Liver (tissue), 9 donors: ENCODE data around the gene PLD3. TPM values are rescaled to one million over a fixed set of nuclear protein-coding genes. Genes with fewer than 3 reads are reported as not detected.

Experiments
- DNase-seq: peaks from one replicate; pipeline ENCODE4 v3.0.0-alpha.2; 2017; ENCODE audit warnings: low spot score
- H3K27ac ChIP-seq, 2 donors: one replicate each; pipeline ENCODE4 v1.7.0; 2013; ENCODE audit warnings: inconsistent platforms in 2 of 2, low read length in 2 of 2, control low read depth in 1 of 2, low read depth in 1 of 2, mild to moderate bottlenecking in 1 of 2
- H3K27me3 ChIP-seq, 4 donors: one replicate each; pipeline versions ENCODE4 v1.6.1 to v1.7.0; 2013; ENCODE audit warnings: low read length in 3 of 4, inconsistent platforms in 1 of 4, mild to moderate bottlenecking in 1 of 4, moderate library complexity in 1 of 4; ENCODE audit not compliant: control insufficient read depth in 4 of 4, insufficient read depth in 4 of 4
- H3K36me3 ChIP-seq, 4 donors: one replicate each; pipeline versions ENCODE4 v1.6.1 to v1.7.0; 2013; ENCODE audit warnings: low read length in 3 of 4, mild to moderate bottlenecking in 3 of 4, low read depth in 1 of 4, moderate library complexity in 1 of 4; ENCODE audit not compliant: control insufficient read depth in 4 of 4, insufficient read depth in 3 of 4
- H3K4me1 ChIP-seq, 4 donors: one replicate each; pipeline versions ENCODE4 v1.6.1 to v1.7.0; 2013; ENCODE audit warnings: low read length in 3 of 4, mild to moderate bottlenecking in 3 of 4, moderate library complexity in 1 of 4; ENCODE audit not compliant: control insufficient read depth in 4 of 4, insufficient read depth in 4 of 4
- H3K4me3 ChIP-seq, 3 donors: one replicate each; pipeline versions ENCODE4 v1.6.1 to v1.7.0; 2013; ENCODE audit warnings: low read length in 3 of 3, control low read depth in 1 of 3, low read depth in 1 of 3, mild to moderate bottlenecking in 1 of 3
- H3K9ac ChIP-seq, 2 donors: one replicate each; pipeline ENCODE4 v1.7.0; 2013; ENCODE audit warnings: low read length in 2 of 2, mild to moderate bottlenecking in 2 of 2, moderate library complexity in 2 of 2, control low read depth in 1 of 2, low read depth in 1 of 2
- H3K9me3 ChIP-seq, 4 donors: one replicate each; pipeline versions ENCODE4 v1.6.1 to v1.7.0; 2013; ENCODE audit warnings: low read length in 3 of 4; ENCODE audit not compliant: control insufficient read depth in 4 of 4
- ATF3 ChIP-seq: IDR thresholded peaks from 2 replicates; pipeline ENCODE4 v1.6.1; 2016; ENCODE audit warnings: antibody characterized with exemption
- CTCF ChIP-seq: fragments of 150-350 bp; IDR thresholded peaks from 2 replicates; pipeline ENCODE4 v1.5.1; 2017; ENCODE audit warnings: improper control_type of control experiment, low read depth, low read length; ENCODE audit not compliant: missing input control
- EGR1 ChIP-seq, 2 donors: IDR thresholded peaks; 2 replicates each; pipeline ENCODE4 v1.6.1; 2016 to 2018; ENCODE audit warnings: antibody characterized with exemption in 2 of 2, low read depth in 2 of 2
- FOXA1 ChIP-seq: IDR thresholded peaks from 2 replicates; pipeline ENCODE4 v1.6.1; 2016; ENCODE audit warnings: antibody characterized with exemption
- FOXA2 ChIP-seq: IDR thresholded peaks from 2 replicates; pipeline ENCODE4 v1.6.1; 2016; ENCODE audit warnings: antibody characterized with exemption
- GABPA ChIP-seq, 2 donors: IDR thresholded peaks in 1 of 2; conservative IDR thresholded peaks in 1 of 2; 2 replicates each; pipeline ENCODE4 v1.6.1; 2016; ENCODE audit warnings: antibody characterized with exemption in 2 of 2, mild to moderate bottlenecking in 1 of 2, moderate library complexity in 1 of 2
- HNF4A ChIP-seq, 2 donors: conservative IDR thresholded peaks; 2 replicates each; pipeline ENCODE4 v1.6.1; 2016; ENCODE audit warnings: antibody characterized with exemption in 2 of 2, mild to moderate bottlenecking in 2 of 2
- HNF4G ChIP-seq: IDR thresholded peaks from 2 replicates; pipeline ENCODE4 v1.6.1; 2016; ENCODE audit warnings: antibody characterized with exemption
- JUND ChIP-seq, 2 donors: IDR thresholded peaks; 2 replicates each; pipeline ENCODE4 v1.6.1; 2016; ENCODE audit warnings: antibody characterized with exemption in 2 of 2
- MAX ChIP-seq: IDR thresholded peaks from 2 replicates; pipeline ENCODE4 v1.6.1; 2016; ENCODE audit warnings: antibody characterized with exemption
- NR2F2 ChIP-seq: IDR thresholded peaks from 2 replicates; pipeline ENCODE4 v1.6.1; 2016; ENCODE audit warnings: antibody characterized with exemption
- RAD21 ChIP-seq, 2 donors: IDR thresholded peaks; 2 replicates each; pipeline ENCODE4 v1.6.1; 2016; ENCODE audit warnings: antibody characterized with exemption in 2 of 2, mild to moderate bottlenecking in 2 of 2
- REST ChIP-seq: IDR thresholded peaks from 2 replicates; pipeline ENCODE4 v1.6.1; 2016; ENCODE audit warnings: antibody characterized with exemption, mild to moderate bottlenecking
- RXRA ChIP-seq, 2 donors: IDR thresholded peaks; 2 replicates each; pipeline ENCODE4 v1.6.1; 2017 to 2018; ENCODE audit warnings: antibody characterized with exemption in 2 of 2, mild to moderate bottlenecking in 1 of 2
- YY1 ChIP-seq: IDR thresholded peaks from 2 replicates; pipeline ENCODE4 v1.6.1; 2016; ENCODE audit warnings: antibody characterized with exemption, mild to moderate bottlenecking
- ZBTB33 ChIP-seq: IDR thresholded peaks from 2 replicates; pipeline ENCODE4 v1.6.1; 2016; ENCODE audit warnings: antibody characterized with exemption
- WGBS: extraction: QIAGEN DNeasy Blood & Tissue Kit; methylation state at CpG from one replicate; pipeline ENCODE4 v1.1.7; 2013; 5-methylcytosine and 5-hydroxymethylcytosine counted together
- polyA plus RNA-seq, 2 donors: library from polyadenylated mRNA; stranded (reverse) in 1 of 2; unstranded in 1 of 2; fragments of 200-250 nt in 1 of 2; fragments of >200 nt in 1 of 2; fragmentation: Nextera tagmentation in 1 of 2; extraction: Ambion mirVana in 1 of 2; gene quantifications; one replicate each; pipeline versions ENCODE4 v1.2.1 to v1.2.3, GENCODE V29; 2013 to 2015
- total RNA-seq, 2 donors: library from RNA; depleted of rRNA; stranded (reverse); fragments of >200 nt; gene quantifications; one replicate each; pipeline ENCODE4 v1.2.3, GENCODE V29; 2014
- donor health status: healthy.
- donor health status: healthy.
- donor health status: healthy.
- donor health status: healthy.
- donor health status: healthy.

The PLD3 gene
- total and polyA plus RNA-seq, 4 donors, result 56.0 to 125 (median 105) TPM

GRCh38 chr19:40424637-40425449 is 76.3 kb downstream of the PLD3 start:
- Histone ChIP-seq H3K4me3 (peak overlapping the region; percentile 53 to 82 (median 74)), H3K9me3 (no peaks in the 10 kb centered on the region), H3K27ac (peak overlapping the region; percentile 88 to 95), H3K27me3 (no peaks in the 10 kb centered on the region), H3K9ac (peak overlapping the region; percentile 76 to 87), H3K36me3 (peaks cover 2 to 5% (median 4%) of the 10 kb centered on the region in 4 donors), H3K4me1 (peaks cover 0 to 16% (median 10%) of the 10 kb centered on the region in 4 donors)
- TF ChIP-seq JUND (IDR thresholded peaks at IDR 0.05), result no peak
- TF ChIP-seq FOXA1, result no peak
- no peak for TF ChIP-seq MAX
- TF ChIP-seq ATF3, result no peak
- TF ChIP-seq ZBTB33, result no peak
- no peak for TF ChIP-seq HNF4G
- no peak for TF ChIP-seq REST
- TF ChIP-seq CTCF, result no peak
- no peak for TF ChIP-seq FOXA2
- no peak for TF ChIP-seq GABPA (IDR thresholded peaks at IDR 0.05 in 1 of 2, conservative IDR thresholded peaks at IDR 0.05 in 1 of 2)
- no peak for TF ChIP-seq EGR1 (IDR thresholded peaks at IDR 0.05; ENCODE audit: low read depth in 2 of 2)
- no peak for TF ChIP-seq YY1
- TF ChIP-seq RAD21 (IDR thresholded peaks at IDR 0.05), result no peak
- TF ChIP-seq HNF4A (conservative IDR thresholded peaks at IDR 0.05), result no peak
- TF ChIP-seq RXRA (IDR thresholded peaks at IDR 0.05), result no peak
- TF ChIP-seq NR2F2, result no peak
- WGBS, result 3% methylated on average over 28 of the region's 28 CpGs
- DNase-seq, result no peak
